ENCODE measurements around the gene PHLPP1. TPM values are rescaled to one million over a fixed set of nuclear protein-coding genes. Genes with fewer than 3 reads are reported as not detected.
A peak's percentile ranks its signal among the peaks of the same experiment; 100 is the strongest.

The PHLPP1 gene
- total RNA-seq, 4 donors from 2014 or later: 28.1 to 56.6 (median 37.1) TPM

DNA sequence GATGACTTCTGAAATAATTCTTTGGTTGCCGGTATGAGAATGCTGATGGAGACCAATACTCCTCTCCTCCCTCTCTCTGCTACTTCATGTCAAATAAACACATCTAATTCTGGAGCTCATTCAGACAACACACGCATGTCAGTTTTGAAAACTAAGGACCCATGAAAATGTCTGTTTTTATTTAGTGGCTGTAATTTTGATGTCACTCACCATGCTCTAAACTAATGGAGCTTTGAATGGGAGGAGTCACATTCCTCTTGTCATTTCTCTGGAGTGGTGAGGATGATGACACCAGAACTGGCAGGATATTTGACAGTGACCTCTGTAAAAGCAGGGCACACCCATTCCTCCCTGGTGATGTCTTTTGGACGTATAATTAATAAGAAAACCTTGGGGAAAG lies 163.0 kb downstream of the PHLPP1 start:
- DNase-seq (ENCODE audit: low spot score in 2 of 2): no peak
- Histone ChIP-seq H3K27ac (no peak overlapping the region), H3K27me3 (no peaks in the 10 kb centered on the region), H3K9me3 (no peaks in the 10 kb centered on the region), H3K4me1 (peaks cover 24% of the 10 kb centered on the region), H3K4me3 (no peak overlapping the region), H3K36me3 (no peaks in the 10 kb centered on the region)
- 53% methylated on average over 3 of the region's 3 CpGs for WGBS
- TF ChIP-seq EP300 (IDR thresholded peaks at IDR 0.05) (no peak), POLR2A (IDR thresholded peaks at IDR 0.05) (no peak), POLR2AphosphoS5 (IDR thresholded peaks at IDR 0.05) (no peak)
- TF ChIP-seq, protein P1, sequence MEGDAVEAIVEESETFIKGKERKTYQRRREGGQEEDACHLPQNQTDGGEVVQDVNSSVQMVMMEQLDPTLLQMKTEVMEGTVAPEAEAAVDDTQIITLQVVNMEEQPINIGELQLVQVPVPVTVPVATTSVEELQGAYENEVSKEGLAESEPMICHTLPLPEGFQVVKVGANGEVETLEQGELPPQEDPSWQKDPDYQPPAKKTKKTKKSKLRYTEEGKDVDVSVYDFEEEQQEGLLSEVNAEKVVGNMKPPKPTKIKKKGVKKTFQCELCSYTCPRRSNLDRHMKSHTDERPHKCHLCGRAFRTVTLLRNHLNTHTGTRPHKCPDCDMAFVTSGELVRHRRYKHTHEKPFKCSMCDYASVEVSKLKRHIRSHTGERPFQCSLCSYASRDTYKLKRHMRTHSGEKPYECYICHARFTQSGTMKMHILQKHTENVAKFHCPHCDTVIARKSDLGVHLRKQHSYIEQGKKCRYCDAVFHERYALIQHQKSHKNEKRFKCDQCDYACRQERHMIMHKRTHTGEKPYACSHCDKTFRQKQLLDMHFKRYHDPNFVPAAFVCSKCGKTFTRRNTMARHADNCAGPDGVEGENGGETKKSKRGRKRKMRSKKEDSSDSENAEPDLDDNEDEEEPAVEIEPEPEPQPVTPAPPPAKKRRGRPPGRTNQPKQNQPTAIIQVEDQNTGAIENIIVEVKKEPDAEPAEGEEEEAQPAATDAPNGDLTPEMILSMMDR (IDR thresholded peaks at IDR 0.05): no peak

DNA sequence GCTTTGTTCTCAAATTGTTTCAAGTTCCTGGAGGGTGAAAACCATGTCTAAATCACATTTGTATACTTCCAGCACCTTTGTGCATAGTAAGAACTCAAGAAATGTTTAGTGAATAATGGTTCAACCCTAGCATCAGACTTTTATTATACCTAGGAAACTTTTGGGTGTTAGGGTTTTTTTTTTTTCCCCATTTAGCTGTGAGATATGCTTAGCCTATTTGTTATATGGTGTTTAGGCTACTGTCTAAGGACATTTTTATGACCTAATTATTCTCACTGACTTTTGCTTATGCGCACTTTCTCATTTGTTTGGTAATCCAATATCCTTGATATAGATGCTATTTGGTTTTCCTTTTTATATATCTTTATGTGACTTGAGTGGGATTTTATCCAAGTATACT lies 164.7 kb downstream of the PHLPP1 start:
- H3K36me3 ChIP-seq: no peaks in the 10 kb centered on the region
- no peaks in the 10 kb centered on the region for H3K27me3 ChIP-seq
- peaks cover 24% of the 10 kb centered on the region for H3K4me1 ChIP-seq
- TF ChIP-seq POLR2A (IDR thresholded peaks at IDR 0.05) (no peak), POLR2AphosphoS5 (IDR thresholded peaks at IDR 0.05) (no peak), EP300 (IDR thresholded peaks at IDR 0.05) (no peak)
- TF ChIP-seq, protein P1 (IDR thresholded peaks at IDR 0.05): no peak
- WGBS: 97% methylated on average over 1 of the region's 1 CpG
- DNase-seq (ENCODE audit: low spot score in 2 of 2): no peak
- no peak overlapping the region for H3K27ac ChIP-seq
- H3K4me3 ChIP-seq: no peak overlapping the region
- H3K9me3 ChIP-seq: no peaks in the 10 kb centered on the region

DNA sequence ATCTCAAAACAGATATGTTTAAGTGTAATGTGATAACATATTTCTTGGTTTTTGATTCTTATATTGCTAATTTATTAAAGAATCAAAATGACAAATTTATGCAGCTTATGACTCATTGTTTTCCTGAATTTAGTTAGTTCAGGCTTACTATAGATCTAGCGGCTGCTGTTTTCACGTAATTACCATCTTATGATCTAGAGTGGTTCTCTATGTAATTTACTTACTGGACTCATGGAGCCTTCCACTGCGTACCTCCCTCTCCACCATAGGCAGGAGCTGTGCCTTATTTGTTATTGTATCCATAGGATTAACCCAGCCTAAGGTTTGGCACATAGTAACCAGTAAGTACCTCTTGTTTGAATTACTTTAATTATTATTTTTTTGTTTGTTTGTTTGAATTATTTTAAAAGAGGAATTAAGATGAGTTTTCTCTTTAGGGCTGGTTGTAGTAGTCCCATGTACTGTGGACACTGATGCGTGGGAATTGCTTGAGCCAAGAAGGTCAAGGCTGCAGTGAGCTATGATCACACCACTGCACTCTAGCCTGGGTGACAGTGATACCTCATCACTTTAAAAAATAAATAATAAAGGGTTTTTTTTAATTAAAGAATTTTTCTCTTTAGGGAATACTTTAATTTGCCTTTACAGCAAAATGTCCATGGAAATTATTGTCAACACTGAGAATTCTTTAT lies 165.5 kb downstream of the PHLPP1 start:
- H3K27me3 ChIP-seq: no peaks in the 10 kb centered on the region
- no peaks in the 10 kb centered on the region for H3K9me3 ChIP-seq
- no peaks in the 10 kb centered on the region for H3K36me3 ChIP-seq
- H3K27ac ChIP-seq: no peak overlapping the region
- H3K4me1 ChIP-seq: peaks cover 24% of the 10 kb centered on the region
- no peak overlapping the region for H3K4me3 ChIP-seq
- 85% methylated on average over 4 of the region's 4 CpGs for WGBS
- TF ChIP-seq EP300 (IDR thresholded peaks at IDR 0.05) (no peak), POLR2A (IDR thresholded peaks at IDR 0.05) (no peak), POLR2AphosphoS5 (IDR thresholded peaks at IDR 0.05) (no peak)
- TF ChIP-seq, protein P1 (IDR thresholded peaks at IDR 0.05): no peak
- DNase-seq (ENCODE audit: low spot score in 2 of 2): no peak

DNA sequence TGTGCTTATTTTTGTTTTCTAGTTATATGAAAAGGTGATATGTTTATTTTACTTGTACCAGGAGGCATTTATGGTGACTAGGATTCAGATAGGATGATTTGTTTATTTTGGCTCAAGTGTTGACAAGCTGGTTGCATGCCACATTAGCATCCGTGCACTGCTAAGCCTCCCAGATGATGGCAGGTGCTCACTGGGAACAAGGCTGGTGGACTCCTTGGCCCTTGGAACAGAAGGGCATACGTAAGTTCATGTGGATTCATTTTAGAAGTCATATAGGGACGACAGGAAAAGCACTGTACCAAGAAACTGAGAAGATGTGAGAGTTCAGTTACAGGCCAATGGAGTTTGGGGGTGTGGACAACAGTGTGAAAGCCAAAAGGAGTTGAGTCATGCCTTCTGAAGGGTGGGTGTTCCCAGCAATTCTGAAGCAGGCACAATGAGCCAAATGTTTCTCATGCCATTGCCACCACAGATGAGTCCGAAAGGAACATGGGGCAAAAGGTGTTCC lies 166.2 kb downstream of the PHLPP1 start:
- Histone ChIP-seq H3K36me3 (no peaks in the 10 kb centered on the region), H3K9me3 (no peaks in the 10 kb centered on the region), H3K27me3 (no peaks in the 10 kb centered on the region), H3K4me3 (no peak overlapping the region), H3K27ac (no peak overlapping the region), H3K4me1 (peaks cover 24% of the 10 kb centered on the region)
- TF ChIP-seq, protein P1 (IDR thresholded peaks at IDR 0.05): no peak
- TF ChIP-seq POLR2AphosphoS5 (IDR thresholded peaks at IDR 0.05) (peak in 1 of 3 donors; percentile 51), EP300 (IDR thresholded peaks at IDR 0.05) (no peak)
- DNase-seq (ENCODE audit: low spot score in 2 of 2): no peak
- 33% methylated on average over 4 of the region's 4 CpGs for WGBS

DNA sequence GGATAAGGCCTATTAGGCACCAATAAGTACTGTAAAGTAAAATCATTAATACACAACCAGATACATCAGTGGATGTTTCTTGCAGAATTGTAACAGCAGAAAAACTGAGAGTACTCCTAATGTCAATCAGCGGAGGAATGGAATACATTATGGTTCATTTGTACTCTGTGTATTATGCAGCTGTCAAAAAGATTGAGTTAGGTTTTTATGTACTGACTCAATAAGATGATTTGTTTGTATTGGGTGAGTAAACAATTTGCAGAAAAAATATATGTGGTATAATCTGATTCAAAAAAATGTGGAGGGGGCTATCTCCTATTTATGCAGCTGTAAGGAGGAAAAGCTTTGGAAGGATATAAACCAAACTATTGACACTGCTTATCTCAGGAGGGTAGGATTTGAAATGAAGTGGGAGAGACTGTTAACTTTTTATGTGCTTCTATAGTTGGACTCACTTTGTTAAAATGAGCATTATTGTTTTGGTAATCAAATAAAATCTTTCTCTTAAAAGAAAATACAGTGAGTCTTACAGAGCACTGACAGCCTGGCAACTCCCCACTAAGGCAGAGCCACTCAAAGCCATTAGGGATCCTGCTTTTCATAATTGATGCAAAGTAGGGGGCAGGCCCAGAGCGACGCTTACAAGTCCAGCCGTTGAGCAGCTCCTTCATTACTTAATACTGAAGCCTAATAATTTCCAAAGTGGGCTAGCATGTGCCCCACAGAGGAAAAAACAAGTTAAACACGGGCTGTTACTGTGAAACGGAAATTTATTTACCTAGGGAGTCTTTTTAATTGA lies 168.8 kb downstream of the PHLPP1 start:
- TF ChIP-seq, protein P1 (IDR thresholded peaks at IDR 0.05): no peak
- no peak for TF ChIP-seq POLR2AphosphoS5 (IDR thresholded peaks at IDR 0.05)
- TF ChIP-seq EP300 (IDR thresholded peaks at IDR 0.05): no peak
- TF ChIP-seq POLR2A (IDR thresholded peaks at IDR 0.05): no peak
- Histone ChIP-seq H3K36me3 (no peaks in the 10 kb centered on the region), H3K9me3 (no peaks in the 10 kb centered on the region), H3K27me3 (no peaks in the 10 kb centered on the region), H3K27ac (no peak overlapping the region), H3K4me1 (peaks cover 5% of the 10 kb centered on the region), H3K4me3 (no peak overlapping the region)
- WGBS: 91% methylated on average over 6 of the region's 6 CpGs
- DNase-seq (ENCODE audit: low spot score in 2 of 2): no peak

All from suprapubic skin (tissue), 4 donors.